Medulla oblongata (tissue), 1 donor: ENCODE results near the gene STAM2.
A peak's percentile ranks its signal among the peaks of the same experiment; 100 is the strongest.
"Not testable (repeated sequence)": the region's sequence is repeated elsewhere in the genome, so short reads cannot be mapped to it uniquely, and the experiment has no call there.

Experiments
- DNase-seq: peaks from one replicate; pipeline ENCODE4 v3.0.0-alpha.2; 2015; ENCODE audit errors: extremely low spot score

STAM2 gene

DNA sequence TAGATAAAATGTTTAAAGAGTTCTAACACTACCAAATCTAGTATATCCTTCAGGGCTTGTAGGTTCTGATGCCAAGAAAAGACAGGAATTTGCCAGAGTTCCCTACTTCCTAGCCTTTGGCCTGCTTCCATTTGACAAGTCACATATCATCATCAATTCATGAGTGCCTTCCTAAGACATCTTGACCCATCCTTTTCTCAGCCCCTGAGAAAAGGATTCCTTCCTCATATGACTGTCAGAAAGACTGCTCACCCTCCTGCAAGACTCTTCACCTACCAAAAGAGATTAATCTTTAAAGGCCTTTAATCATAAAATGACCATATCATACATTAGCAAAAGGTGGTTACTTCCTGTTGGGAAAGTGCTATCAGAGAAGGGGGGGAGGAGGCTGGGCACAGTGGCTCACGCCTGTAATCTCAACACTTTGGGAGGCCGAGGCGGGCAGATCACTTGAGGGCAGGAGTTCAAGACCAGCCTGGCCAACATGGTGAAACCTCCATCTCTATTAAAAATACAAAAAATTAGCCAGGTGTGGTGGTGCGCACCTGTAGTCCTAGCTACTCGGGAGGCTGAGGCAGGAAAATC is 3.3 kb downstream of the STAM2 start:
- not testable (repeated sequence) for DNase-seq

DNA sequence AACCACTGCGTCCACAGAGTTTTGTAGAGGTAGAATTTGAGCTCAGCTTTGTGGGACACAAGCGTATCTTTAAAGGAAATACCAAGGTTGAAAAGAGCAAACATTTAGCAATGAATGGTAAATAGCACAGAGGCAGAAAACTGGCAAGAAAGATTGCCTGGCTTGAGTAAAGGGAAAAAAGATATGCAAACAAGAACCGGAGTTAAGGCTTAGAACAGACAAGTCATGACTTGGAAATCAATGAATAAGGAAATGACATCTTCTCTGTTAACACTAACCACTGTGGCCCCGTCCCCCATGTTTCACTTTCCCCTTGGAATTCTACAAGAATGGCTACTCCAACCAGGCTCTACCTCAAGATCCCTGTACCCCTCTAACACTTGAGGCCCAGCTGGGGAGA is 3.8 kb downstream of the STAM2 start:
- DNase-seq, result no peak

DNA sequence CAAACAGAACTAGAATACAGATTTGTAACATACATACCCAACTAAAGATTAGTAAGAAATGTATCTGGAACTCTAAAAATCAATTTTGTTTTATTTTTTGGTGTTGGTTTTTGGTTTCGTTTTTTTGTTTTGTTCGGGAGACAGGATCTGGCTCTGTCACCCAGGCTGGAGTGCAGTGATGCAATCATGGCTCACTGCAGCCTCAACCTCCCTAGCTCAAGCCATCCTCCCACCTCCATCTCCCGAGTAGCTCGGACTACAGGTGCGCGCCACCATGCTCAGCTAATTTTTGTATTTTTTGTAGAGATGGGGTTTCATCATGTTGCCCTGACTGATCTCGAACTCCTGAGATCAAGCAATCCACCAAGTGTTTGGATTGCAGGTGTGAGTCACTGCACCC is 6.4 kb downstream of the STAM2 start:
- DNase-seq, result not testable (repeated sequence)

DNA sequence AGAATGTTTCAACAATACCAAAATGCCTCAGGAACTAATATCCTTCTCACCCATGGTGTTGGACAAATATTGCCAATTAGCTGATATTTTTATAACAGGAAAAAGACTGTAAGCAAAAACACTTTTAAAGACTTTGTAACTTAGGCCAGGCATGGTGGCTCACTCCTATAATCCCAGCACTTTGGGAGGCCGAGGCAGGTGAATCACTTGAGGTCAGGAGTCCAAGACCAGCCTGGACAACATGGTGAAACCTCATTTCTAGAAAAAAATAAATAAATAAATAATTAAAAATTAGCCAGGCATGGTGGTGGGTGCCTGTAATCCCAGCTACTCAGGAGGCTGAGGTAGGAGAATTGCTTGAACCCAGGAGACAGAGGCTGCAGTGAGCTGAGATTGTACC is 8.1 kb downstream of the STAM2 start:
- not testable (repeated sequence) for DNase-seq

DNA sequence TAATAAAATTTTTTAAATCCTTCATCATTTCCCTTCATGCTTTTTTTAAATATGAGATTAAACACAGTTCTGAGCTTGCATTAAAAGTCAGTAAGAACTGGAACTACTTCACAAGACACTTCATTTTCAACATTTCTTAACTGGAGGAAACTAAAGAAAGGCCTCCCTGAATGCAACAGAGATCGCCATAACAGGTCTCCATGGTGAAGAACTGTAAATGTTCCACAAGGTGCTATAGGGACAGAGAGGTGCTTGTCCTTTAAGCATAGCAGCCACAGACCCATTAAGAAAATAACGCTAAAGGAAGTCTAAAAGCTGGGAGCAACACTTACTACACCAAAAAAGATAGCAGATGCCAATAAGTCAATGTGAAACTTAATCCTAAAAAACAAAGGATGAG is 8.5 kb downstream of the STAM2 start:
- no peak for DNase-seq

DNA sequence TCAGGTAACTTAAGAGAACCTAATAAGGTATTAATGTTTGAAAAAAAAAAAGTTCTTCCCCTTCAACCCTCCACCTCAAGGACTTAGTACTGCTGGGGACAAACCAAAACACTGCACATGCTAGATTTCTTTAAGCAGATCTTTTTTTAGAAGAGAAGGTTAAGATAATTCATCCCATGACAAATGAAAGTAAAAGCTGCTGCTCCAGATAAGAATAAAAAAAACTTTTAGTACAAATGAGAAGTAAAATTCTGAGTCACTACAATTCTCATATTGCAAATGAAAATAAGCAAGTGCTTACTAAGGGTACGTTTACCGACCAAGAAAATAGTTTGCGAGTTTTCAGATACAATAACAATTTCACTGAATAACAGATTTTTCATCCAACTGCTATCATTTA is 8.9 kb downstream of the STAM2 start:
- no peak for DNase-seq

DNA sequence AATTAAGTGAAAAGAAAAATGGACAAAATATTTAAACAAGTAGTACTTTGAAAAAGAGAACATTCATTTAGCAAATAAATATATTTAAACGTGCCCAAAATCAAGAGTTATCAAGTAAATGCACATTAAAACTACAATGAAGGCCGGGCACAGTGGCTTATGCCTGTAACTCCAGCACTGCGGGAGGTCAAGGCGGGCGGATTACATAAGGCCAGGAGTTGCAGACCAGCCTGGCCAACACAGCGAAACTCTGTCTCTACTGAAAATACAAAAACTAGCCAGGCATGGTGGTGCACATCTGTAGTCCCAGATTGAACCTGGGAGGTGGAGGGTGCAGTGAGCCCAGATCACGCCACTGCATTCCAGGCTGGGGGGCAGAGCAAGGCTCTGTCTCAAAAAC is 9.8 kb downstream of the STAM2 start:
- no peak for DNase-seq

DNA sequence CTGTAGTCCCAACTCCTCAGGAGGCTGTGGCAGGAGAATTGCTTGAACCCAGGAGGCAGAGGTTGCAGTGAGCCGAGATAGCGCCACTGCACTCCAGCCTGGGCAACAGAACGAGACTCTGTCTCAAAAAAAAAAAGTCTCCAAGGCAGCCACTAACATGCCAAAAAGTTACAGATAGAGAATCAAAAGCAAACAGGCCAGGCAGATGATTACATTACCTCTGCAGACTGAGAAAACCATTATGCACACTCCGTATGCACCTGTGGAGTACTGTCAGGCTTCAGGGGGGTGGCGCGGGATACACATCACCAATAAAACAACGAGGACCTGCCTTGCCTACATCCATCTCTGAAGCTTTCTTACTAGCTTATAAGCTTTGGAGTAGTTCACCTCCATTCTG is 10.3 kb downstream of the STAM2 start:
- no peak for DNase-seq

DNA sequence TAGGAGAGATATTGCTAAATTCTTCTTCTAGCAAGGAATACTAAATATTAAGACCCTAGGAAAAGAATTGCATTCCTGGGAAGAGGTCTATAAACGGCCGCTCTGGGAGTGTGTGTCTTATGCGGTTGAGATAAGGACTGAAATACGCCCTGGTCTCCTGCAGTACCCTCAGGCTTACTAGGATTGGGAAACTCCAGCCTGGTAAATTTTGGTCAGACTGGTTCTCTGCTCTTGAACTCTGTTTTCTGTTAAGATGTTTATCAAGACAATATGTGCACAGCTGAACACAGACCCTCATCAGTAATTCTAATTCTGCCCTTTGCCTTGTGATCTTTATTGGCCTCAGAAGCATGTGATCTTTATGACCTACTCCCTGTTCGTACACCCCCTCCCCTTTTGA is 11.9 kb downstream of the STAM2 start:
- DNase-seq, result not testable (repeated sequence)

DNA sequence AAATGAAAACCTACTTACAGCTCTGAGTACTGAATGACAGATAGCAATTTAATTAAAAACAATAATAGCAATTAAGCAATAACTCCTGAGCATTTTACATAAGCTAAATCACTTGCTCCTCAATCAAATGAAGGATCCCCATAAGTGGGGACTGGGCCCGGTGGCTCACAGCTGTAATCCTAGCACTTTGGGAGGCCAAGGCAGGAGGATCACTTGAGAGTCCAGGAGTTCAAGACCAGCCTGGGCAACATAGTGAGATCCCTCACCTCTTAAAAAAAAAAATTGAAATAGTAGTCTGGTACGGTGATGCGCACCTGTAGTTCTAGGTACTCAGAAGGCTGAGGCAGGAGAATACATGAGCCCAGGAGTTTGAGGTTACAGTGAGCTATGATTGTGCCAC is 13.4 kb downstream of the STAM2 start:
- no peak for DNase-seq

DNA sequence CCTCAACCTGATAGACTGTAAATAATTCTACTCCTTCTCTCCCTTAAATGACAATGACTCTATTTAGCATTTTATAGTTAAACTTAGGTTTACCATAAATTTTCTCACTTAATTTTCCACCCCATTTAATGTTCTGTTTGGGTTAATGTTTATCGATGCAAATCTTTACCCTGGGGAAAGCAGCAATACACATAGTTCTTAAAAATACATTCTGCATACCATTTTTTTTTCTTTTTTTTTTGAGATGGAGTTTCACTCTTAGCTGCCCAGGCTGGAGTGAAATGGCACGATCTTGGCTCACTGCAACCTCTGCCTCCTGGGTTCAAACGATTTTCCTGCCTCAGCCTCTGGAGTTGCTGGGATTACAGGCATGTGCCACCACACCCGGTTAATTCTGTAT is 14.0 kb downstream of the STAM2 start:
- DNase-seq, result no peak

DNA sequence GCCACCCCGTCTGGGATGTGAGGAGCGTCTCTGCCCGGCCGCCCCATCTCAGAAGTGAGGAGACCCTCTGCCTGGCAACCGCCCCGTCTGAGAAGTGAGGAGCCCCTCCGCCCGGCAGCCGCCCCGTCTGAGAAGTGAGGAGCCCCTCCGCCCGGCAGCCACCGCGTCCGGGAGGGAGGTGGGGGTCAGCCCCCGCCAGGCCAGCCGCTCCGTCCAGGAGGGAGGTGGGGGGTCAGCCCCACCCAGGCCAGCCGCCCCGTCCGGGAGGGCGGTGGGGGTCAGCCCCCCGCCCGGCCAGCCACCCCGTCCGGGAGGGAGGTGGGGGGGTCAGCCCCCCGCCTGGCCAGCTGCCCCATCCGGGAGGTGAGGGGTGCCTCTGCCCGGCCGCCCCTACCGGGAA is 15.2 kb downstream of the STAM2 start:
- DNase-seq, result not testable (repeated sequence)

DNA sequence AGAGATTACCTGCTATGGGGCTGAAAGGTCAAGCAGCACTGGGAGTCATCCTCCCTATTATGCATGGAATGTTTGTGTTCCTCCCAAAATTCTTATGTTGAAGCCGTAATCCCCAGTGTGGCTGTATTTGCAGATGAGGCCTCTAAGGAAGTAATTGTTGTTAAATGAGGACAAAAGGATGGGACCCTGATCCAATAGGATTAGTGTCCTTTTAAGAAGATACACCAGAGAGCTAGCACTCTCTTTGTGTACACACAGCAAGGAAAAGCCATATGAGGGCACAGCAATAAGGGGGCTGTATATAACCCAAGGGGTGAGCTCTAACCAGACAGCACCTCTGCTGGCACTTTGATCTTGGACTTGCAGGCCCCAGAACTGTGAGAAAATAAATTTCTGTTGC is 18.3 kb downstream of the STAM2 start:
- DNase-seq, result no peak

DNA sequence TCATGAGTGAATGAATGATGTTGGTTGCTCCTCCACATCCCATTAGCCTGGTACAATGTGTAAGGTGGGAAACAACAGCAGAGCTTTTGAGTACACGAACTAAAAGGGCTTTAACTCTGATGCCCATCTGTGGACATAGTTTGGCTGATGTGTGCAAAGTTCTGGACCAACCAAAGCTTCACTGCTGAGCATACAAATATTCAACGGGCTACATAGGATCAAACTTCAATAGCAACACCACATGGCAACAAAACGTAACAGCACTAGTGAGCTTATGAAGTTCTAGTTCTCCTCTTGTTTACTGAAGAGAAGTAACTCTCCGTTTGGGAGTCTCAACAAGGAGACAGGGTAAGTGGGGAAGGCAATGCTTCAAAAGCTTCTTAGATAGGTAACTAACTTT is 20.4 kb downstream of the STAM2 start:
- no peak for DNase-seq

DNA sequence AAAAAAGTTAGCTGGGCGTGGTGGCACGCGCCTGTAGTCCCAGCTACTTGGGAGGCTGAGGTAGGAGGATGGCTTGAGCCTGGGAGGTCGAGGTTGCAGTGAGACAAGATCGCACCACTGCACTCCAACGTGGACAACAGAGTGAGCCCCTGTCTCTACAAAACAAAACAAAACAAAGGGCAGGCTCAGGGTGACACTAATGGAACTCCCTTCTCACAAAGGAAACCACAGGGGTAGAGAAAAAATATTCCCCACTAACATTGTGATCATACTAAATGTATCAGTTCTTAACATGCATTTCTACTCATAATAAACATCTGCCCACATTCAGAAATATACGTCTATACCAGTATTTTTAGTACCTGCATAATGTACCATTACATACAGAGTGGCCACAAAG is 21.1 kb downstream of the STAM2 start:
- DNase-seq, result no peak

DNA sequence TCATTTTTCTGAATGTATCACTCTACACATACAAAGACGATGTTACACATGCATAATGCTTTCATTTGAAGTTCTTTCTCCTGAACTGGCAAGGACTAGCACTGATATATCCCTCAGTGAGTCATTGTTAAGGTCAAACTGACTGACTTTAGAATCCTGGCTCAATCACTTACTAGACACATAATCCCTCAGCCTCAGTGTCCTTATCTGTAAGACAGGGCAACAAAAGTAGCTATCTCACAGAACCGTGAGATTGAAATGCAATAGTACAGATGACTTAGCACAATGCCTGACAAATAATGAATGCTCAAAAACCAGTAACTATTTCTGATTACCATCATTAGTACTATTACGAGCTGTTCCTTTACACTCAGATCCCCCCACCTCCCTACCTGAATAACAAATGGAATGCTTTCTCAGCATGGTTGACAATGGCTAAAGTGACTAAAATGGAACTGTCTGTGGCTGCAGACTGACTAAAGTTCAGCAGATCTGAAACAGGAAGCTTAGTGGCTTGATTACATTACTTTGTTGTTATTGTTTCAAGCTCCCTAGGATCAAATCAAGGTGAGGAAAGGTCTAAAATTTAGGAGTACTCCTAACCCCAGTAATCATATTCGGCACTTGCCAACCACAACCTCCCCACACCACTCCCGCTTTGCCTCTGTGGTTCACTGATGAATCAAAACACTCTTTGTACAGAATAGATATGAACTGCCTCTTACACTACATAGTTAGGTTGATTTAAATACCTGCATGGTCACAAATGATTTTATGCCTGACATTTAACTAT is 40.9 kb downstream of the STAM2 start:
- no peak for DNase-seq

DNA sequence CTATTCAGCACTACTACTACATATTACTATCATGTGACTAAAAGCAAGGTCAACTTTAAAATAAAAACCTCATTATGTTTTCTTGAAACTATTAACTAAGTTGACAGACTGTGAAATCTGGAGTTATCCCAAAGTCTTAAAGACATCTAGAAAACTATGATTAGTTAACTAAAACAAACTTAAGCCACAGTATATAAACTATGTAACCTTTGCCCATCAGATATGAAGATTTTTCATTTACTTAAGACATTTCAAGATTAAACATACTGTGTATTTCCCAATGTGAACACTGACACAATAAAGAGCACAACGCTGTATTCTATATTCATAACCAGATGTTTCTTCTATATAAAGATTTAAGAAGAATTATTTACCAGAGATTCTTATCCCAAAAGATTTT is 43.3 kb downstream of the STAM2 start:
- DNase-seq, result no peak

DNA sequence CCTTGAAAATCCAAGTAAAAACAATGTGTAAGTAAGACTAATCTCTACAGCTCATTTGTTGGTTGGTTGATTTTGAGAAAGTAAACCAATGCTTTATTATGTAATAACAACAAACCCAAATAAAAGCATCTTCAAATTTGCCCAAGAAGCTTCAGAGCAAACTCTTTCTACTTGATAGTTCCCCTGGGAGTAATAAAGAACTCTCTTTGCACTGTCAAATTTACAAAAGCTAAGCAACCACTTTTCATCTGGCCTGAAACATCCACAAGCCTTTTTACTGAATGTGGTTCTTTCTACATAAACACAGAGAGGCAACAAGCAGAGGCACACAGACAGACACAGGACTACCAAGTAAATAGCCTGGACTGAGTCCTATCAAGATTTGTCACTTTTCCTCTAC is 47.9 kb downstream of the STAM2 start:
- no peak for DNase-seq

DNA sequence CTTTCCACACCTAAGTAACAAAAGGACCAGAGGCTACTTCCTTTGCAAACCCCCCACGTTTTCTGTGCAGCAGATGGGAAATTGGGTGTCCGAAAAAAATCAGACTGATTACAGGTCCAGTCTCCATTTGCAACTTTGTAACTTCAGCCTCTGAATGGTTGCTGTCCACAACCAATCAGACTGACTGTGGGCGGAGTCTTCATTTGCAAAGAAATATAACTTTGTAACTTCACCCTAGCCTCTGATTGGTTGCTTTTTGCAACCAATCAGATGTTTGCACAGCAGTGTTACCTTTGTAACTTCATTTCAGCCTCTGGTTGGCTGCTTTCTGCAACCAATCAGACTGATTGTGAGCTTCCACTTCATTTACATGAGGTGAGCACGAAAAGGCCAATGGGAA is 48.9 kb downstream of the STAM2 start:
- DNase-seq, result no peak

DNA sequence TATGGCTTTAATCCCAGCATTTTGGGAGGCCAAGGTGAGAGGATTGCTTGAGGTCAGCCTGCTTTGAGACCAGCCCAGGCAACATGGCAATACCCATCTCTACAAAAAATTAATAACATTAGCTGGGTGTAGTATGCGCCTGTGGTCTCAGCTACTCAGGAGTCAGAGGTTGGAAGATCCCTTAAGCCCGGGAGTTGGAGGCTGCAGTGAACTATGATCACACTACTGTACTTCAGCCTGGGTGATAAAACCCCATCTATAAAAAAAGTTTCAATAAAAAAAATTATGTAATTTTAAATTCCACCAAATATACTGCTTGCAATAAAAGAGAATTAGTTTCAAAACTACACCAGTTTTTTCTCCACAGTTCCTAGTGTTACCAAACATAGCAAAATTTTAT is 53.4 kb downstream of the STAM2 start:
- DNase-seq, result no peak

DNA sequence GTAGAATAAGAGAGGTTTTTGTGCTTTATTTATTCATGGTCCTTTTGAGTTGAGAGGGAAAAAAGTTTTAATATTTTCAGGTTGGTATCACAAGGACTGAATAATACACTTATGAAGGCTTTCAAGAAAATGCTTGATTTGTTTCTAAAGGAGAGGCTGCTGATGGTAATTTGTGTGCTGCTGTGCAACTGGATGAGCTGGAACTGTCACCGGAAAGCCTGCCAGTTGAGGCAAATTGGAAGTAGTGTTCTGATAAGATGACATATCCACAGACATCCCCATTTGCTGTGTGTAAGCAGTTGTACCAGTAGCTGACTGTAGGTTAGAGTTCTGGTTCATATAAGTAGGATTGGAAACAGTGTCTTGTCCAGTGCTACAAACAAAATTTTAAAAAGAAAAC is 55.1 kb downstream of the STAM2 start:
- peak; percentile 6 for DNase-seq

DNA sequence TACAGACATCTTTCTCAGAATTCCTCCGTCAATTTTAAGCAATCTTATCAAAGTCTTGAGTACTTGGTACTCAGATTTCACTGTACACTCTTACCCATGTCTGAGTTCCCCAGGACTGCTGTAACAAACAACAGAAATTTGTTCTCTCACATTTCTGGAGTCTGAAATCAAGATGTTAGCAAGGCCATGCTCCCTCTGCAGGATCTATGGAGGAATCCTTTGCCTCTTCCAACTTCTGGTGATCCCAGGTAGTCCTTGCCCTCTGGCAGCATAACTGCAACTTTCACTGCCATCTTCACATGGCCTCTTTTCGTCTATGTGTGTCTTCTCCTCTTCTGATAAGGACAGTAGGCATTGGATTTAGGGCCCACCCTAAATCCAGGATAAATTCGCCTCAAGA is 59.6 kb downstream of the STAM2 start:
- DNase-seq, result no peak

DNA sequence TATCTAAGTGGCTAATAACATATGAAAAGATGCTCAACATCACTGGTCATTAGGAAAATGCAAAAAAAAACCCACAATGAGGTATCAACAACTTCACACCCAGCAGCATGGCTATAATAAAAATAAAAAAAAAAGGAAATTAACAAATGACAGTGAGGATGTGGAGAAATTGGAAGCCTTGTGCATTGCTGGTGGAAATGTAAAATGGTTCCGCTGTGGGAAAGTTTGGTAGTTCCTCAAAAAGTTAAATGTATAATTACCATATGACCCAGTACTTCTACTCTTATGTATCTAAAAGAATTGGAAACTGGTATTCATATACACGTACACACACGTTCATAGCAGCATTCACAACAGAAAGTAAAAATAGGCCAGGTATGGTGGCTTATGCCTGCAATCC is 61.2 kb downstream of the STAM2 start:
- no peak for DNase-seq

DNA sequence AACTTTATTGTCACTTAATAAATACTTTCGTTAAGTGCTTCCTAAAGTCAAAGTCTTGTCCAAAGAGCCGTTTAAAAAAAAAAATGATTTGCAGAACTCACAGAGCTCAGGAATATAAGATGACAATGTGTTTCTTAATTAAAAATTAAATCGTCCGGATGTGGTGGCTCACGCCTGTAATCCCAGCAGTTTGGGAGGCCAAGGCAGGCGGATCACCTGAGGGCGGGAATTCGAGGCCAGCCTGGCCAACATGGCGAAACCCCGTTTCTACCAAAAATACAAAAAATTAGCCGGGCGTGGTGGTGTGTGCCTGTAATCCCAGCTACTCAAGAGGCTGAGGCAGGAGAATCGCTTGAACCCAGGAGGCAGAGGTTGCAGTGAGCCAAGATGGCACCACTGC is 68.4 kb downstream of the STAM2 start:
- DNase-seq, result not testable (repeated sequence)
